HG02623 (cell line): ENCODE measurements around the gene WDR18.

ENCODE experiments used
- ATAC-seq: cut with Tn5 transposase; IDR thresholded peaks from one replicate; pipeline ENCODE4 v1.9.1; 2021; ENCODE audit warnings: moderate library complexity; ENCODE audit not compliant: unreplicated experiment

Gene WDR18

DNA sequence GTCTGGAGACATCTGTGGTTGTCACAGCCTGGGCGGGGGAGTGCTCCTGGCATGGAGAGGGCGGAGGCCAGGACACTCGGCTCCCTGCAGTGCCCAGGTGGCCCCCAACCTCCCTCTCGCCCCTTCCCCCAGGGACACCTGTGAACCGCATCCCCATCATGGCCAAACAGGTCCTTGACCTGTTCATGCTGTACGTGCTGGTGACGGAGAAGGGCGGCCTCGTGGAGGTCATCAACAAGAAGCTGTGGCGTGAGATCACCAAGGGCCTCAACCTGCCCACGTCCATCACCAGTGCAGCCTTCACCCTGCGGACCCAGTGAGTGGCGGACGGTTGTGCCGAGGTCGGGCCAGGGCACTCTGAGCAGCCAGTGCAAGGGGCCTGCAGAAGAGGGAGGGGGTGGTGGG is 20.0 kb upstream of the WDR18 start:
- no peak for ATAC-seq

DNA sequence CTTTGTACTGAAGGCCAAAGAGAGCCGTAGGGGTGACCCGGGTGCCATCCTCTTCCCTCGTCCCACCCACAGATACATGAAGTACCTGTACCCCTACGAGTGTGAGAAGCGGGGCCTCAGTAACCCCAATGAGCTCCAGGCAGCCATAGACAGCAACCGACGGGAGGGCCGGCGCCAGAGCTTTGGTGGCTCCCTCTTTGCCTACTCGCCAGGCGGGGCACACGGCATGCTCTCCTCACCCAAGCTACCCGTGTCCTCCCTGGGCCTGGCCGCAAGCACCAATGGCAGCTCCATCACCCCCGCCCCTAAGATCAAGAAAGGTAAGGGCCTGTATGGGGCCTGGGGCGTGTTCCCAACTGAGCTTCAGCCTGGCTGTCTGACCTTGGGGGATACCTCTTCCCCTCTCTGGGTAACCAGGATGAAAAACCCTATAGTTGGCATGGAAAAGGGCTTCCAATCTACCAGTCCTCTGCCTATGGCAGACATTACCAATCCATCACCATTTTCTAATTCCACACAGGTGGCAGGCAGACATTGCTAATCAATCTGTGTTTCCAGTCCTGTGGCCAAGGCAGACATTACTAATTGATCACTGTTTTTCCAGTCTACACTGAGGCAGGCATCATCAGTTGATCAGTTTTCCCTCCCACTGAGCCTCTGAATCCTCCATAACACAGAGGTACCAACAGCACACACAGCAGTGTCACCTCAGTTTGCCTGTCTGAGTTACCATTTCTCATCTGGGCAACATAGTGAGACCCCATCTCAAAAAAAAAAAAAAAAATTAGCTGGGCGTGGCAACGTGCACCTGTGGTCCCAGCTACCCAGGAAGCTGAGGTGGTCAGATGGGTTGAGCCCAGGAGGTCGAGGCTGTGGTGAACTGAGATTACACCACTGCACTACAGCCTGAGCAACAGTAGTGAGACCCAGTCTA is 19.1 kb upstream of the WDR18 start:
- ATAC-seq, result no peak

DNA sequence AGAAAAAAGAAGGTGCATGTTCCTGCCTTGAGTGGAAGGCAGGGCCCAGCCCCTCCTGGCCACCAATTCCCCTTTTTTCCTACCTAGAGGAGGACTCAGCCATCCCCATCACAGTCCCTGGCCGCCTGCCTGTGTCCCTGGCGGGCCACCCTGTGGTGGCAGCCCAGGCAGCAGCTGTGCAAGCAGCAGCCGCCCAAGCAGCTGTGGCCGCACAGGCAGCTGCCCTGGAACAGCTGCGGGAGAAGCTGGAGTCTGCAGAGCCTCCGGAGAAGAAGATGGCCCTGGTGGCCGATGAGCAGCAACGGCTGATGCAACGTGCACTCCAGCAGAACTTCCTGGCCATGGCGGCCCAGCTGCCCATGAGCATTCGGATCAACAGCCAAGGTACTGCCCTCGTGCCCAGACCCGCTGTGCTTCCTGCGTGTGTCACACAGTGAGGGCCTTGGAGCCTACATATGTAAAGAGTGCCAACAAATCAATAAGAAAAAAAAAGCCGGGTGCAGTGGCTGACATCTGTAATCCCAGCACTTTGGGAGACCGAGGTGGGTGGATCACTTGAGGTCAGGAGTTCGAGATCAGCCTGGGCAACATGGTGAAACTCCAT is 17.6 kb upstream of the WDR18 start:
- no peak for ATAC-seq

DNA sequence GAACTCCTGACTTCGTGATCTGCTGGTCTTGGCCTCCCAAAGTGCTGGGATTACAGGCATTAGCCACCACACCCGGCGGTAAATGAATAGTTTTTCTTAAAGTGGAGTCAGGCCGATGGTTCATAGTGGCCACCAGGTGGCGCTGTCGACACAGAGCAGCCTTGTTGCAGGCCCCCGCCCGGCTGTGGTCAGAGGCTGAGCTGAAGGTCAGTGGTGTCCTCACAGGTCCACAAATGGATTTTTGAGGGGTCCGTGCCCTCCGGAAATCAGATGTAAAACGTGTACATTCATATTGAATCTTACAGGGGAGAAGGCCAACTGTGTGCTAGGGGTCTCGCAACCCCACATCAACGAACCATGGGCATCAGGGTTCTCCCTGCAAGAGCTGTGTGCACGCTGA is 13.4 kb upstream of the WDR18 start:
- ATAC-seq, result no peak

DNA sequence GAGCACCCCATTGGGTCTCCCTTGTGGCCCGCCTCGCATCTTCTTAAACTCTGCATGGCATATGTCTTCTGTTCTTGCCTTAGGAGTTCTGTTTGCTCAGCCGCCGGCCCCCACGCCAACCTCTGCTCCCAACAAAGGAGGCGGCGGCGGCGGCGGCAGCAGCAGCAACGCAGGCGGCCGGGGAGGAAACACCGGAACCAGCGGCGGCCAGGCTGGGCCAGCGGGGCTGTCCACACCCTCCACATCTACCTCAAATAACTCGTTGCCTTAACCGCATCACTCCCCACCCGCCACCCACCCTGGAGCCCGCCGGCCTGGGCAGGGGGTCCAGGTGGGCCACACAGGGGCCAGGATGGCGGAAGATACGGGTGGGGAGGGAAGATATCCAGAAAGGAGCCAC is 12.3 kb upstream of the WDR18 start:
- no peak for ATAC-seq

DNA sequence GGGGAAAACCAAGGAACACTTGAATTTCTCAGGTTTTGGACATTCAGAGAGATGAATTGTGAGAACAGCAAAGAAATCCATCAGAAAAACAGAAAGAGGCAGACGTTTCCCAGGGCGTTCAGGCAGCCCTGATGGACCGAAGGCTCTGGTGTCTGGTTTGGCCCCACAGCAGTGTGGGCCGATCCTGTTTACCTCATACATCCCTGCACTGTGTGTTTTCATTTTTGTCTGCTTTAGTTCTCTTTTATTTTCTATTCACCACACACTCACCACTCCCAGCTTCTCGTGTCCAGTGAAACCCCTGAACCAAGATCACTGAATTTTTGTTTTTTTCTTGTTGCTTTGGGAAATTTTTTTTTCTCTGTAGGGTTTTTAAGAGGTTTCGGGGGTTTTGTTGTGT is 11.9 kb upstream of the WDR18 start:
- ATAC-seq, result no peak

DNA sequence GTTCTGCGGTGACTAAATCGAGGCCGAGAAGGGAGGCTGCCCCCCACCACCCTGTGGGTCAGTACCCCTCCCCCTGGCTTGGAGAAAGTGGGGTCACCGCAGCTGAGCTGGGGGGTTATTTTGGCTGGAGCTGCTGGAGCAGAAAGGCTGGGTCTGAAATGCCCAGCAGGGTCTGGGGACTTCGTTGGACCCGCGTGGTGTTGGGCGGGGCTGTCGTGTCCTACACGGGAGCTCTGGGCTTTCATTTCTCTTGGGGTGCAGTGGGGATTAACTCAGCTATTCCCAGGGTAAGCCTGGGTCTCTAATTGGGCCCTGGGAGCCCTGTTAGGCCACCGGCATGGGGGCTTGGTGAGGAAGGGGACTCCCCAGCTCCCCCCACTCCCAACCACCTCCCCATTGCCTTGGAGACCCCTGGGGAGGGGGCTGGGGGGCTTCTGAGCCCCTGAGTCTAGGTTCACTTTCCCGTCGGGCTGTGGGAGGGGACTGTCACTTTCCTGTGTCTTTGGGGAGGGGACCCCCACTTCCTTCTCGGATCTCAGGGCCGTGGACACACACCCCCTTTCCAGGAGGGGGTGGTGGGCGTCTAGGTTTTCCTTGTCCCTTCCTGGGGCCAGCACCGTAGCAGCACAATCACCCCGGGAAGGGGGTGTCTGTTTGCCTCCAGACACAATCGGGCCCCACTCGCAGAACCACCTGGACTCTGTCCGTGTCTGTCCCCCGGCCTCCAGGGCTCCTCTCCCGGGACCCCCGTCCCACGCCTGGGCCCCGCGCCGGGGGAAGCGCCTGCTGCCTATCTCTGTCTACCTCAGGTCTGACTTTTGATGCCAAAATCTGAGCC is 10.2 kb upstream of the WDR18 start:
- ATAC-seq, result no peak

DNA sequence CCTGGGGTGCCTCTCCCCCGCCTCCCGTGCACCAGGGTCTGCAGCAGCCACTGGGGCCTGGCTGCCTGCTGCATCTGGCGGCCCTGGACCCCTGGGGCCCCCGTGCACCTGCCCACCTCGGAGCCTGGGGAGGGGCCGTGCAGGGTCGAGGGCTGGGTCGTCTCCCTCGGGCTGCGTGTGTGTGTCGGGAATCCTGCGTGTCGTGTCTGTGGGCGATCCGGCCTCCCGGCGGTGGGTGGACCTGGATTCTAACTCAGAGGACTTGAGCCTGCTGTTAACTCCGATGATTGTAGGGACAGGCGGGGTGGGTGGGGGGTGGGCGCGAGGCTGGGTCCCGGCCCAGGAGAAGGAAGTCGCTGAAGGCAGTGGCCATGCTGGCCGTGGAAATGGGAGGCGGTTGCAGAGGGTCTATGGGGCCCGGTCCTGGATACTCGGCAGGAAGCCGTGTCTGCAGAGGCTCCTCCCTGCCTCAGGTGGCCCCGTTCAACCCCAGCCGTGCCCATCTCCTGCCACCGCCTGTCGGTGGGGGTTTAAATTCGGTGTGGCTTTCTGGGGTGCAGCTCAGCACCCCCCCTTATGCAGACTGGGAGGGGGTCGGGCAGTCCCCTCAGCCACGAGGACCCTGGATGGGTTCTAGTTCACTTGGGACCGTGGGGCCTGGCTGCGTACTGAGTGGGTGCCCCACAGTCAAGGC is 9.4 kb upstream of the WDR18 start:
- ATAC-seq, result no peak

DNA sequence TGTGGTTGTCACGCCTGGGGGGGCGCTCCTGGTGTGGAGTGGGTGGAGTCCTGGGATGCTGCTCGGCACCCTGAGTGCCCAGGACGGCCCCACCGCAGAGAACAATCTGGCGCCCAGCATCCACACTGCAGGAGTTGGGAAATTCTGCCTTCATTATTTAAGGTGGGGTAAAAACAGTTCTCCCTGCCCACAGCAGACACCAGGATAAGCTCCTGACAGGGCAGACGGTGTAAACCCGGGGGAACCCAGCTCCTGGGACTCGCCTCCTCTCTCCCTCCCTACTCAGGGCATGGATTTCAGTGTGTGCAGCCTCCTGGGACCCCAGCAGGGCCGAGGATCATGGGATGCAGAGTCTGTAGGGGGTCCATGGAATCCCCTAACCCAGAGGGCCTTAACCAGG is 7.7 kb upstream of the WDR18 start:
- no peak for ATAC-seq

DNA sequence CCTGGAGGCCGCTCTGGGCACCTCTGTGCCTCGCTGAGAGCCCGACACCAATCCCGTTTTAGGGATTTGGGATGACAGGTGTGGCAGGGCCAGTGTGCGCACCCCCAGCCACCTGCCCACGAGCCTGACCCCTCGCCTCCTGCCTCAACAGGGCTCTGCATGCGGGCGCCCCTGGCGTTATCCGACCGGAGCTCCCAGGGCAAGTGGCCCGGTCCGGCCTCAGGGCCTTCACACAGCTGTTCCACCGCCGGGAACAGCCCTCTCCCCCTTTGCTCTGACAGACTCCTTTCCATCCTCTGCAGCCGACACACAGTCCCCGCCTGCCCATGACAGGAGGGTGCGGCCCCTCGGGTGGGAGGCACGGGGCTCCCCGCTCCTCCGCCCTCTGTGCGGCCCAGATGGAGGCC is 7.1 kb upstream of the WDR18 start:
- ATAC-seq, result no peak

DNA sequence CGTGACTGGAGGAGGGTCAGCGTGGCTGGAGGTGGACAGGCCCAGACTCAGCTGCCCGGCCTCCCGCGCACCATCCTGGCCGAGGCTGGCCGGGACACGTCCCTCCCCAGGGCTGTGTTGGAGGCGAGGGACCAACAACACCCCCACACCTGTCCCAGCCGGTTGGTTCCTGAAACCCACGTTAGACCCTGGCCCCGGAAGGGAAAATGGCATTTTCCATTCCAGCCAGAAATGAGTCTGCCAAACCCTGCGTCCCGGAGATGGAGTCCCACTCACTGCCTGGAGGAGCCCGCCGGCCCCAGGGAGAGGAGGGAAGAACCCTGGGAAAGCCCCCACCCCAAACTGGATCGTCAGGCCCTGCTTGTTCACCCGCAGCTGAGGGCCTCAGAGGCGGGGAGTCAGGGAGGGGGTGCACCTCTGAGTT is 4.8 kb upstream of the WDR18 start:
- no peak for ATAC-seq

DNA sequence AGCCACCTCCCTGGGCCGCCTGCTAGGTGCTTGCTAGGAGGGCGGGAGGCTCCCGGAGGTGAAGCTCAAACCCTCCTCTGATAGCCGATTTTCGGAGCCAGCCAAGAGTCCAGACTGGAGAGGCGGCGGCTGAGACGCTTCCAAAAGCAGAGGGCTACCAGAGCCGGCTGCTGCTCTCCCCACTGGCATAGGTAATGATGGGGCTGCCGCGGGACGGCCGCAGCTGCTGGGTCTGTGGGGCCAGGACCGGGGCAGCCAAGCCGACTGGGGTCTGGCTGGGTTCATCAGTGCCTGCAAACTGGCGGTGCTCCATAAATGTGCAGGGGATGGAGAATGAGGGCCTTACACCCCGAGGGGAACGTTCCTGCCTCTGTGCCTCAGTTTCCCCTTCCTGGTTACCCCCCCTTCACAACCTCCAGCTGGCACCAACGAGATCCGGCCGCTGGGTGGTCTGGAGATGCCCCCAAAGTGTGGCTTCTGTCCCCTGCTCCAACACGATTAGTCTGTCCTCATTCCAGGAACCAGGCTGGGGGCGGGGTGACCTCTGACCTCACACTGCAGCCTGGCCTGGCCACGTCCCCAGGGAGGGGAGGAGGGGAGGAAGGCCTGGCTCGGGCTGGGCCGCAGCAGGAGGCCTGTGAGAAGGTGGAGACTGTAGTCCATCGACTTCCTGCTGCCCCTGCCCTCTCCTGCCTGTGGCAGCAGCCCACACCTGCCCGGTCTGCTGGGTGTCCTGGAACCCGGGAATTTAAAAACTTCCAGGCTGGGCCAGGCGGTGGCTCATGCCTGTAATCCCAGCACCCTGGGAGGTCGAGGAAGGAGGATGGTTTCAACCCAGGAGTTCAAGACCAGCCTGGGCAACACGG is 3.8 kb upstream of the WDR18 start:
- ATAC-seq, result no peak

DNA sequence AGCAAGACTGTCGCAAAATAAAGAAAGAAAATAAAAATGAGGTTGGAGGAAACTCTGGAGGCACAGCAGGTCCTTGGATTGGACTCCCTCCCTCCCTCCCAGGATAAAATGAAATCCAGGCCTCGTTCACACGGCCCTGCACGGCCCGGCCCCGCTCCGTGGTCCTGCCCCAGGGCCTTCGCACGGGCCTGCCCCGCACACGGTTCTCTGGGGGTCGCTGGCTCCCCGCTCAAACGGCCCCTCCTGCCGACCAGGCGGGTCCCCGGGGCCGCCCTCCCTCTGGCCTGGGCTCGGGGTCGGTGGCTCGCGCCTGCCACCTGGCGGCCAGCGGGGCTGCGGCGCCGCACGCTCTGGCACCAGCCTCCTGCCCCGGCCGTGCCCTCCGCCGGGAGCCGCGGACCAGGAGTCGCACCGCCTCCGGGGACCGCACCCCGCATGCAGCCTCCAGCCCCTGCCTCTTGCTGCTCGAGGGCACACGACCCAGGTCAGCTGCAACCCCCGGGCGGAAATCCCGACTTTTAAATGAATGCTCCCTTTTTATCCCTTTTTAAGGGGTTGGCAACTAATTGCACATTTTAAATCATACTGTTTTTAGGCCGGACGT is 1.5 kb upstream of the WDR18 start:
- ATAC-seq, result no peak

DNA sequence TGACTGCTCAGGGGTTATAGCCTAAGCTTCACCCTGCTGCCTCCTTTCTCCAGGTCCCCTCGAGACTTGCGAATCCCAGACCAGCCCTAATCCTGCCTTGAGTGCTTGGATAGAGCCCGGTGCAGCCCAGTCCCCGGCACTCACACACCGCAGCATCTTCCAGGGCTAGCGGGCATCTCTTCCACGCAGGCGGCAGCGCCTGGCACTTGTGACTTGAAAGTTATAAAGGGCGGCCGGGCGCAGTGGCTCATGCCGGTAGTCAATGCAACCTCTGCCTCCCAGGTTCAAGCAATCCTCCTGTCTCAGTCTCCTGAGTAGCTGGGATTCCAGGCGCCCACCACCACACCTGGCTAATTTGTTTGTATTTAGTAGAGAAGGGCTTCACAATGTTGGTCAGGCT is 1.9 kb downstream of the WDR18 start:
- no peak for ATAC-seq

DNA sequence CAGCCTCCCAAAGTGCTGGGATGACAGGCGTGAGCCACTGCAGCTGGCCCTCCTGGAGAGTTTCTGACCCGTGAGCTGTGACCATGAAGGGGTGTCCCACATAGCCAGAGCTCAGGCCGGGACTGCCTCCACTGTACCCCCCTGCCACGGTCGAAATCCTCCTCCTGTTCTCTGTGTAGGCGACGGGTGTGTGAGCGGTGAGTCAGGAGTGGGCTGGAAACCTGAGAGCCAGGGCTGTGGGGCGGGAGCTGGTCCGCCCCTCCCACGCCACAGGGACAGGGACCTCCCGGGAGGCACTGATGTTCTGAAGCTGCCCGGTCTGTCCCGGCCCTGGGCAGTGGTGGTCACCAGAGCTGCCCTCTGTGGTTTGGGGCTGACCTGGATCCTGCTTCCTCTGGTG is 3.9 kb downstream of the WDR18 start:
- ATAC-seq, result no peak

DNA sequence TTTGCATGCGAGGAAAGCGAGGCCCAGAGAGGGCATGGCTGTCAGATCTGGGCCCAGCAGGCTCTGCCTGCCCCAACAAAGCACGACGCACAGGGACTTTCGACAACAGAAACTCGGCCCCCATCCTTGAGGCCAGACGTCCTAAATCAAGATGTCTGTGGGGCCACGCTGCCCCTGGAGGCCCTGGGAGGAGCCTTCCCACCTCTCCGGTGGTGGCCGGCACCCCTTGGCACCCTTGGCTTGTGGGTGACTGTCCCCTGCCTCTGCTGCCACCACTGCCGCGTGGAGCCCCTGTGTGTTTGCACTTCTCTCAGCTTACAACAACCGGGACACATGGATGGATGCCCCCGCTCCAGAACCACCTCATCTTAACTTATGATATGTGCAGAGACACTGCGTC is 4.4 kb downstream of the WDR18 start:
- no peak for ATAC-seq

DNA sequence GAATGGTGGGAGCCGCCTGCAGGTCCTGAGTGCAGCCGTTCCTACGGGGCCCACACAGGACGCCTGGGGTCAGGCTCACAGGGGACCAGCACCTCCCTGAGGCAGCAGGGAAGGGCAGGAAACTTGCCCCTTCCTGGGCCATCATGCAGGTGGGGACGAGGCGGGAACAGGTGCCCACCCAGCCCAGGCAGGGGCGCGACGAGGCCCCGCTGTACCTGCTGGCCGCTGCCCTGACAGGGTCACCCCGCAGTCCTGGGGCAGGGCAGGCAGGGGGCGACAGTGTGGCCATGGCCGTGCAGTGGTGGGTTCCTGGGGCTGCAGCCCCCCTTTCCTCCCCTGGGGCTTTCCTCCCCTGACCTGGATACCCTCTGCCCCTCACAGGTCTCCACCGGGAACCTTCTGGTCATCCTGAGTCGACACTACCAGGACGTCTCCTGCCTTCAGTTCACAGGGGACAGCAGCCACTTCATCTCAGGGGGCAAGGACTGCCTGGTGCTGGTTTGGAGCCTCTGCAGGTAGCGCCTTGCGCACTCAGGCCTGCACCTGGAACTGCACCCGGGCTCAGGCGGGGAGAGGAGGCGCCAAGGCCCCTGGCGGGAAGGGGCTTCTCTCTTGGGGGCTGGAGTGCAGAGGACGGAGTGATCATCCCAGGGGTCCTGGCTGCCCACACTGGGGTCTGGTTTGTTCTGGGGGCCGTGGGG is 5.4 kb downstream of the WDR18 start:
- ATAC-seq, result no peak

DNA sequence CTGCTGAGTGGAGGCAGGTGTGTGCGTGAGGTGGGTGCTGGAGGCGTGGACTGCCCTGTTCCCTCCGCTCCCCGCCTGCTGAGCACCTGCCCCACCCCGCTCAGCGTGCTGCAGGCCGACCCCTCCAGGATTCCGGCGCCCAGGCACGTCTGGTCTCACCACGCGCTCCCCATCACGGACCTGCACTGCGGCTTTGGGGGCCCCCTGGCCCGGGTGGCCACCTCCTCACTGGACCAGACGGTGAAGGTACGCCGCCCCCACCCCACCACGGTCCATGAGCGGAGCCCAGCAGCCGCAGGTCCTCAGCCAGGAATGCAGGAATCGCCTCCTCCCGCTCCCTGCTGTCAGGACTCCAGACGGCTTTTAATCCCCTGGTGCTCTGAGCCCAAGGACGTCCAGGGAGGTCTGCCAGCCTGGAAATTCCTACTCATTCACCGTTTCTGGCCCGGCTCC is 6.0 kb downstream of the WDR18 start:
- ATAC-seq, result no peak

DNA sequence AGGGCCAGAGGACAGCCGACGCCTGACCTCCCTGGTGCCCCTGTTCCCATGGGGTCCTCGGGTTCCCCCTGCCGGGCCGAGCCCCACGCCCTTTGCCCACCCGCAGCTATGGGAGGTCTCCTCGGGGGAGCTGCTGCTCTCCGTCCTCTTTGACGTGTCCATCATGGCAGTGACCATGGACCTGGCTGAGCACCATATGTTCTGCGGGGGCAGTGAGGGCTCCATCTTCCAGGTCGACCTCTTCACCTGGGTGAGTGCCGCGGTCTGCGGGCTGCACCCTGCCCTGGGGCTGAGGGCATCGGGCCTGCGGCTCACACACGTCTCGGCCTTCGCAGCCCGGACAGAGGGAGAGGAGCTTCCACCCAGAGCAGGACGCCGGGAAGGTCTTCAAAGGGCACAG is 6.6 kb downstream of the WDR18 start:
- no peak for ATAC-seq
